T follicular helper cell (primary cell): ENCODE results near the gene KRT74.

Source experiments
- DNase-seq: peaks from one replicate; pipeline ENCODE4 v3.0.0-alpha.2; 2020; ENCODE audit warnings: low read depth
- total RNA-seq, 2 experiments: gene quantifications; one replicate each; lab custom pipeline; 2026; lab: John Stamatoyannopoulos, UW

KRT74 gene
- total RNA-seq: 0 reads per million in 2 experiments

DNA sequence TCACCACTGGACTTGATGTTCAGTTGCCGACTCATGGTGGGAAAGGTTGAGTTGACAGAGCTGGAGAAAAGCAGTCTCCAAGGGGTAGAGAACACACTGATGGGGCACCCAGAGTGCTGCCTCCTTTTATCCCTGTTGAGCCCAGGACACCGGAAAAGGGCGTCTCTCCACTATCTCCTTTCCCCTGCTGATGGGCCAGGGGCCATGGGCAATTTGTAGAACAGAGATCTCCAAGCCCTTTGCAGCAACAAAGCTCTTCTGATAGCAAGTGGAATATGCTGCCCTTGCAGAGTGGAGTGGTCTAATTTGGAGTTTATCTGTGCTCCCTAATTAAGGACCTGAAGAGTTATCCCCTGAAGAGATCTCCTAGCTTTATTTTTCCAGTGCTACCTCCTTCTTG, at the start of gene KRT74:
TSS of gene KRT74 (minus strand) at position 101 of the 400 bp plus-strand sequence. CDS start at position 35, 66 bp downstream.
- DNase-seq: no peak

DNA sequence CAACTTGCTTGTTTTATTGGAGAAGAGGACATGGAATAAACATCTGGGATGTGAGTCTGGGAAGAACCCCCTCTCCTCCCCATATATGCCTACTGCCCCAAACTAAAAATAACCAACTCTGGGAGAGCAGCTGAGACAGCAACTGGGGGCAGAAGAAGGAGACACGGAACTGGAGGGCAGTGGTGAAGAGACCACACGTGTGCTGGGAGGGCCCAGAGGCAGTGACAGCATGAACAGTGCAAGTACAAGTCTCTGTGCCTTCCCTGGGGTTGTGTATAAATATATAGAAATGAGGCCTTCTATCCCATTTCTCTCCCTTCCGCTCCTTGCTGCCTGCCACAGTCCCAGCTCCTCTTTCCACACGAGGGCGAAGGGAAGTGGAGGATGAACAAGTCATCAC, 48.7 kb upstream of the KRT74 start:
- no peak for DNase-seq

DNA sequence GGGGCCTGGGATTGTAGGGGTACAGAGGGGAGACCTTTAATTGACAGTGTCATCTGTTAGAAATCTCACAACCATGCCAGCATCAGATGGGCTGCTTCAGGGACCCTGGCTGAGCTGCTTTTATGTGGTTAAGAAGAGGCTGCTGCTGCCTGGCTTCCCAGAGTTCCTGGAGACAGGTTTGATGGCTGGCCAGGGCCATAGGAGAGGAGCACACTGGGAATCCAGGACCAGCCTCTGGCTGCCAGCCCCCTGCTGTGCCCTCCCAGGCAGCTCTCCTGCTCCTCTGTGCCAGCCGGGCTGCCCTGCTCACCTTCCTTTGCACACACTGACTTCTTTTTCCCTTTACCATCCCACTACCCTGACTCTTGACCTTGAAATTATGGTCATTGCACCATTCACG, 45.2 kb upstream of the KRT74 start:
- DNase-seq: no peak

DNA sequence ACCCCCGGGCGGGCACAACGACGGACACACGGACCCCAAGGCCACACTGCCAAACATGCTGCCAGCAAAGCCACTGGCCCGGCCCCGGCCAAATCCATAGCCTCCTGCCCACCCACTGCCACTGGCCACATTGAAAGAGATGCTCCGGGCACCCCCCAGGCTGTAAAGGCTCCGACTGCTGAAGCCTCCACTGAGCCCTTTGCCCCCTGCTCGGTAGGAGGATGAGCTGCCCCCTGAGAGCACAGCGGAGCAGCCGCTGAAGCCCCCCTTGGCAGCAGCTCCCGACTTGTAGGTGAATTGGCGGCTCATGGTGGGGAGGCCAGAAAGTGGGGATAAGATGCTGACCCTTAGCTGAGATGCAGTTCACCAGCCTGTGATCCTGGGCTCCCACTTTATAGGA, 44.6 kb upstream of the KRT74 start, which contains the start of gene KRT73:
TSS of gene KRT73 (minus strand) at position 344 of the 400 bp plus-strand sequence. CDS start at position 309, 35 bp downstream.
- no peak for DNase-seq

DNA sequence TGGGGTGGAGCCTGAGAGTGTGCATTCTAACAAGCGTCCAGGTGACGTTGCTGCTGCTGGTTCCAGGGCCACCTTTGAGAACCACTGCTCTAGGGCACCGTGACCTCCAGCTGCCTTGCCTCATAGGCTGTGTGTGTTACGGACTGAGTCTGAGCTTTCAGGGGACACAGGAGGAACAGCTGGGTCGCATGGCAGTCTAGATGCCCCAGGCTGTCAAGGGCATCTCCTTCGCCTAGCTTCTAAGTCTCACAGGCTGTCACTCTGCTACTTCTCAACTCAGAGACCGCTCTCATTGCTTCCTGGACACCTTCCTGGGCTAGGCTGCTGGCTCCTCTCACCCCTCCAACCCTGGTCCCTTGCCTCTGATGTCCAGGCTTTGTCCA, 43.8 kb upstream of the KRT74 start:
- DNase-seq: no peak

- no peak for DNase-seq
These were observed 43.2 kb upstream of the KRT74 start for GRCh38 chr12:52616680-52617402.

DNA sequence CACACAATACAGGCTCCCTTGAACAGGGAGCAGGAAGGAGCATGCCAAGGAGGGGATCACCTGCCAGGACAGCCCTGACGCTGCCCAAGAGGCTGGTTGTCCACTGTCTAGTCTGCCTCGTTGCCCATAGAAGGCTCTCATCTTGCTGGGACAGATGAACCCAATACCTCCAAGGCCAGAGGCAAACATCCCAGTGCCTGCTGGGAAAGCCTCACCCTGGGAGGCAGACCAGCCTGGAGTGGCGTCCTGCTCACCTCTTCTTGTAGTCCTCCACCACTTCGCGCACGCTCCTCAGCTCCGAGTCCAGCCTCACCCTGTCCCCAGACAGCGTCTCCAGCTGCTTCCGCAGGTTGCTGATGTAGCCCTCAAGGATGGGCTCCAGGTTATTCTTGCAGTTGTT, 42.3 kb upstream of the KRT74 start:
- DNase-seq: no peak

GRCh38 chr12:52615208-52615868, 41.7 kb upstream of the KRT74 start:
- no peak for DNase-seq

DNA sequence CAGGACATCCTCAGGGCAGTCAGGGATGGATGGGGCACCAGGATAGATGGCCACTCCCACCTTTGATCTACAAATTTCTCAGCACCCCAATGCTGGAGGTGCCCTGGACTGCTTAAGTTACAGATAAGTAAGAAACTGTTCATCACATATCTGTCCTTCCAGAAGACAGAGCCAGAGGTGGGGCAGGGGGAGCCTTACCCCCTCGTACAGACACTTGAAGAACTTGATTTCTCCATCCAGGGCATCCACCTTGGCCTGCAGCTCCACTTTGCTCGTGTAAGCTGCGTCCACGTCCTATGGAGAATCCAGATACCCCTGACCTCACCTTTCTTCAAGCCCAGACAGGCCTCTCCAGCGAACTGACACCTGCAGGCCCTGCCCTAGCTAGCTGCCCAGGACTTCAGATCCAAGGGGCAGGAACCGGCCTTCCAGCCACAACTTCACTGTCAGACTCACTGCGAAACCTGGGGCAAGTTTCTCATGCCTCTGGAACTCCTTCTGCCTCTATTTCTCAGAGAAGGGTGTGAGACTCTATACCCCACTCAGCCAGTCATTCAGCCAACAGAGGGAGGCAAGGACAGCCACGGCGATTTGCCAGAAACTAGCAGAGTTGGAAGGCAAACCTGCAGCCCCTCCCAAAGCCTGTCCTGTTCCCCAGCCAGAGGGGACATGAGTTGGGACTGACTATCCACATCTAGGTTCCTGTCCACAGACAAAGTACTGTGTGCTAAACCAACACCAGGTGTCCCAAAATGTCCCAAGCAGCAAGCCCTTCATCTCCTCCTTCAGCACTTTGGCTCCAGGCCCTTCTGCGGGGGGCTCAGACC, 41.0 kb upstream of the KRT74 start:
- DNase-seq: no peak

GRCh38 chr12:52613384-52614030, 39.9 kb upstream of the KRT74 start:
- no peak for DNase-seq

DNA sequence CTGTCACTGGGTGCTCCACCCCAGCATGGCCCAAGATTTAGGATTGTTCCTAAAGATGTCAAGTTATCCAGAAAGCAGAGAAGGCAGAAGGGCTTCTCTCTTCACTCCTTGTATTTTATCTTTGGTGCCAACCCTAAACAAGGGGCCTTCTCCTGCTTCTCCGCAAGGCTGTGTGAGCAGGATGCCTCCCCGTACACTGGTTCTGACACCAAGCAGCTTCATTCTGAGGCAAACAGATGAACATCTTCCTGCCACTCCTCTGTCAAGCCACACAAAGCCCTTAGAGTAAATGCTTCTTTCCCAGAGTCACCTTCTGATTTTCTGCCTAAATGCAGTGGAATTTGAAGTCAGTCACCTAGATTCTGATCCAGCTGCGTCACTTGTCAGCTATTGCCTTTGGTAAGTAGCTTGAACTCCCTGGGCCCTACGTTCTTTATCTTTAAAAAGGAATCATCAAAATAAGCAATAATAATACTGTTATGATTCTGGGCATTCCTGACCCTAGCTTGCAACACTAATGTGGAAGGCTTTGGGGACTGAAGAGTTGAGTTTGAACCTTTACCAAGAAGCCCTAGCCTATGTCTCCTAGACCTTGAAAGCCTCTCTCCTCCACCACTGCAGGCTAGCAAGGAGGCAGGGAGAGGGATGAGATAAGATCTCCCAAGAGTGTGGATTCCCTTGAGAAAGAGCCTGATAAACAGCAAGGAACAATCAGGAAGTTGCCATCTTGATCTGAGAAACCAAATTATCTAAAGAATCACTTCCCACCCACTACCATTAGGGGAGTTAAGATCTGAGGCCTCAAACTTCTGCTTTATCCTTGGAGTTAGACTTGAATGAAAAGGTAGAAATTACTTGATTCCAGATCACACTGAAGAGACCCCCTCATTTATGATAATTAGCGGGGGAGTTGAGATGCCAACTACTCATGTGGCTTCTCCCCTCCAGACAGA, 39.1 kb upstream of the KRT74 start:
- no peak for DNase-seq

GRCh38 chr12:52611080-52611468, 37.4 kb upstream of the KRT74 start:
- no peak for DNase-seq

DNA sequence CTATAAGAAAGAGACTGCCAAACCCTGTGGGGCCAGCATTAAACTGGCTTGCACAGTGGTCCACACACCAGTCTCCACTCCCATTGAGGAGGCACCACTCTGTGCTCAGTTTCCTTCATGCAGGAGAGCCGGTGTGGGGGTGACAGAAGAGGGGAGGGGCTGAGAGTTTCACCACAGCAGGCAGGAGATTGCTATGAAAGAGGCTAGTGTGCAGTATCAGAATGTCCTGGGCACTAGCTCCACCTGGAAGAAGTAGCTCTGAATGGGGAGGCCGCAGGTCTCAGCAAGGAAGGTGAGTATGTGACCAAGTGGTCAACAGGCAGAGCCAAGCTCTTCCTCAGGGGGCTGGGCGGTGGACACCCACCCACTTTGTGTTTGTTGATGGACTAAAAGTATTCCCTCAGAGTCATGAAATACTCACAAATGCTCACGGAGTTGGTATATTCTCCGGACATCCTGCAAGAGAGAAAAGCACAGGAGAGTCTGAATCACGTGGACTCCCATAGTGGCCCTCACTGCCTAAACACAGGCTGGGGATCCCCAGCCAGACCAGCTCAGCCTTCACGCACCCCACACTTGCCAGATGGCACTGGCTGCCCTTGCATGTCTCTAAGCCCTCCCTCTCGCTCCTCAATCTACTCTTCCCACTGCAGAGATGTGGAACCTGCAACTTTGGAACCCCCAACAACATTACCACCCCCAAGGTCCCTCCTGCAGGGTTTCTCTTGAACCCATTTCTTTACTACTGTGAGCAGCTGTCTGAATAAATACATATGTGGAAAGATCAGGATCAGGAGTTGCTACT, 35.4 kb upstream of the KRT74 start:
- DNase-seq: no peak

DNA sequence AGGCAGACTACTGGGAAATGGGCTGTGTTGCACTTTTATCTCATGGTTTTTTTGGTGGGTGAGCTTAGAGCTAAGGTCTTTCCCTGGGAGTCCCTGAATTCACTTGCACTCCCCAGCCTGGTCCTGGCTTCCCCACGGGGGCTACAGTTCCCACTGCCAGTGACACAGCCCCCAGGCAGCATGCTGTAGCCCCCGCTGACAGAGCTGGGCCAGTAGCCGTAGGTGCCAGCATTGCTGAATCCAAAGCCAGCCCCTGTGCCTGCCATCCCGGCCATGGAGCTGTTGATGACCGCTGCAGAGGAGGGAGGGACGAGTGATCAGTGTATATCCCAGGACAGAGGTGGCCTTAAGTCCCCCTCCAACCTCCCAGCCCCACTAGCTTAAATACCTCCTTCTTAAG, 34.5 kb upstream of the KRT74 start:
- DNase-seq: no peak

- no peak for DNase-seq
These were observed 33.7 kb upstream of the KRT74 start for GRCh38 chr12:52607314-52607713.

DNA sequence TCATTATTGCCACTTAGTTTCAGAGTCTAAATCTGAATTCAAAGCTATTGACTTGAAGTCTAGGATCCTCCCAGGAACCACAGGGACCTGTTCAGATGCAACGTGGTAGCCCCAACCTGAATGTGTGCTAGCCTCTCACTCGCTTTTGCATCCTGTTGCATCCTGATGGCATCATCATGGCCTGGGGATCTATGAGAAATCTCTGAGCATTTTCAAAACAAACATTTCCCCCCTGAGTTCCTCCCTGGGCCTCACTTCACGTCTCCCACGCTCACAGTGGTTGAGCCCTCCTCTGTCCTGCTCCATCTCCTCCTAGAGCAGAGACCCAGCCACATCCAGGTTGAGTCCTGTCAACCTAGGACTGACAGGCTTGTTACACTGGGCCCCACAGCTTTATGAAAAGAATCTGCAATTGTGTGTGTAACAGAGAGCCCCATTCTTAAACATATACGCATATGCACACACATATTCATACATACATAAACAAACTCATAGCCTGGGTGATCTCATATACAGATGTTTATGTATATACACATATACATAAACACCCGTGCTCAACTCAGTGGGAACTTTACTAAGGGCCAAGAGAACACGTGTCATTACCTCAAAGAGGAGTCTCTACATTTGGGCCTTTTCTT, 33.1 kb upstream of the KRT74 start:
- DNase-seq: no peak

GRCh38 chr12:52606096-52606495, 32.5 kb upstream of the KRT74 start:
- DNase-seq: no peak

DNA sequence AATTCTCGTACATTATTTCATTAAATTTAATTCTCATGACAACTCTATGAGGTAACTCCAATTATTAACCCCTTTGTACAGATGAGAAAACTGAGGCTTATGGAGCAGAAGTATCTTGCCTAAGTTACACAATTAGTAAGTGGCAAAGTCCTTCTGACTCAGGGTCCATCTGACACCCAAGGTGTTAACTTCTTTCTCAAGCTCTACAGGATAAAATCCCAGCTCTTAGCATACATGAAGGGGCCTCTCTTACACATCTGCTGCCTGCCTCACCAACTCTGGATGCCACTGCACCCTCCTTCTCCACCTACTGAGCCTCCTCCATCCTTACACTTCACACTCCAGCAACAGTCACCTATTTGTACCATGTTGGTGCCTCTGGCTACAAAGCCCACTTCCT, 31.9 kb upstream of the KRT74 start:
- no peak for DNase-seq

GRCh38 chr12:52604859-52605258, 31.2 kb upstream of the KRT74 start:
- DNase-seq: no peak

- no peak for DNase-seq
These were observed 29.7 kb upstream of the KRT74 start for GRCh38 chr12:52603314-52603713.
